ENCODE data around the gene BABAM2.

DNA sequence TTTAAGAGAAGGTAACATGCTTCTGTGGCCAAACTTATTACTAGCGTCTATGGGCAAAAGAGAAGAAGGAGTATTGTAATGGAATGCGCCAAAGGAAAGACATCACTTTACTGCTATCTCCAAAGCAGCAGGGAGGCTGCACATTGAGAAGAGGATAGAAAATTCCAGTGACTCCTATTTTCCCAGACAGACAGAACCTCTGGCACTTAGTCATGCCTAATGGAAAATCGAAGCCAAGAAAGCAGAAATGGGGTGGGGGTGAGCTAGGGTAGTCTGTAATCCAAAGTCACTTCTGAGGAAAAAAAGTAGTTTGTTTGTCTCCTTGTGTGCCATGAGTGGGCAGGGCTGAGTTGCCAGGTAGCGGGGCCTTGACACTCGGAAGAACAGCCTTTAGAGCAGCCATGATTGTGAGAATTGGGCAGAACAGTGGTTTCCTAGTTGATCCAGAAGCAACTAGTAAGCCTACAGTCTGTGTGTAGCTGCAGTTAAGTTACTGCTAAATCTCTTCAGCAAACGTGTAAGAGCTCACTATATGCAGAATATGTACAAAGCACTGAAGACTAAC lies 422.8 kb downstream of the BABAM2 start:
- TF ChIP-seq, protein P1, sequence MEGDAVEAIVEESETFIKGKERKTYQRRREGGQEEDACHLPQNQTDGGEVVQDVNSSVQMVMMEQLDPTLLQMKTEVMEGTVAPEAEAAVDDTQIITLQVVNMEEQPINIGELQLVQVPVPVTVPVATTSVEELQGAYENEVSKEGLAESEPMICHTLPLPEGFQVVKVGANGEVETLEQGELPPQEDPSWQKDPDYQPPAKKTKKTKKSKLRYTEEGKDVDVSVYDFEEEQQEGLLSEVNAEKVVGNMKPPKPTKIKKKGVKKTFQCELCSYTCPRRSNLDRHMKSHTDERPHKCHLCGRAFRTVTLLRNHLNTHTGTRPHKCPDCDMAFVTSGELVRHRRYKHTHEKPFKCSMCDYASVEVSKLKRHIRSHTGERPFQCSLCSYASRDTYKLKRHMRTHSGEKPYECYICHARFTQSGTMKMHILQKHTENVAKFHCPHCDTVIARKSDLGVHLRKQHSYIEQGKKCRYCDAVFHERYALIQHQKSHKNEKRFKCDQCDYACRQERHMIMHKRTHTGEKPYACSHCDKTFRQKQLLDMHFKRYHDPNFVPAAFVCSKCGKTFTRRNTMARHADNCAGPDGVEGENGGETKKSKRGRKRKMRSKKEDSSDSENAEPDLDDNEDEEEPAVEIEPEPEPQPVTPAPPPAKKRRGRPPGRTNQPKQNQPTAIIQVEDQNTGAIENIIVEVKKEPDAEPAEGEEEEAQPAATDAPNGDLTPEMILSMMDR (IDR thresholded peaks at IDR 0.05; ENCODE audit: low read length), result no peak
- no peak for TF ChIP-seq EZH2 (optimal IDR thresholded peaks at IDR 0.05; ENCODE audit: low read depth, low read length)
